Transverse colon (tissue), 4 donors: ENCODE measurements around the gene KPNA2.

Source experiments
- EP300 ChIP-seq: sonication (generic); formaldehyde crosslinking; IDR thresholded peaks from one replicate; pipeline ENCODE4 v1.6.1; 2017; ENCODE audit warnings: antibody characterized with exemption, low read depth
- POLR2A ChIP-seq: fragments of 450-650 bp; IDR thresholded peaks from one replicate; pipeline ENCODE4 v1.6.1; 2016; ENCODE audit warnings: antibody characterized with exemption, mild to moderate bottlenecking, moderate library complexity
- POLR2AphosphoS5 ChIP-seq, 3 donors: sonication (generic); formaldehyde crosslinking; IDR thresholded peaks; one replicate each; pipeline ENCODE4 v1.6.1; 2016; ENCODE audit warnings: antibody characterized with exemption in 3 of 3
- TF ChIP-seq, protein P1 (sequence below), 5 experiments: fragments of 200-600 bp in 3 of 5; fragments of 450-650 bp in 2 of 5; sonication (generic) in 3 of 5; IDR thresholded peaks; 1 replicate in 2 of 5; 2 replicates in 3 of 5; pipeline ENCODE4 v1.5.1; 2016 to 2017; ENCODE audit warnings: antibody characterized with exemption in 5 of 5, inconsistent platforms in 3 of 5, mild to moderate bottlenecking in 2 of 5, moderate library complexity in 1 of 5

DNA sequence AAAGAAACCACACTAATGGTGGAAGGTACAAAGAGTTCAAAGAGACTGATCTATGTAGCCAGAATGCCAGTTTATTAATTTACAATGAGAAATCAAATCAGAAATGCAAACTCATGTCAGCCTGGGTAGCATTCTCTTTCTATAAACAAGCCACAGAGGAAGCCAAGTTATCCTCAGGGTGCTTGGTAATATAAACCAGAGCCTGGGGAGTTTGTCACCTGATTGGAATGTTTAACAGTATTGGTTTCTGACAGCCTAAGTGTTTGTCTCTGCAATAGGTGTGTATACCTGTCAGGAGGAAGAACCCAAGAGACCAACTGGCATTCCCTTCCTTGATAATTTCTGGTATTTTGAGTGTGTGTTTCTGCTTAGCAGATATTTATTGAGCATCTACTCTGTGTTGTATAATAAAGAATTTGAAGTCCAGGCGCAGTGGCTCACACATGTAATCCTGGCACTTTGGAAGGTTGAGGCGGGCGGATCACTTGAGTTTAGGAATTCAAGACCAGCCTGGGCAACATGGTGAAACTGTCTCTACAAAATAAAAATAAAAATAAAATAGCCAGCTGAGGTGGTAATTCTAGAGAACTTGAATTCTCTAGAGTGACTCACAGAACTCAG, 36.1 kb upstream of the KPNA2 start:
- TF ChIP-seq POLR2A, result no peak
- TF ChIP-seq, protein P1, sequence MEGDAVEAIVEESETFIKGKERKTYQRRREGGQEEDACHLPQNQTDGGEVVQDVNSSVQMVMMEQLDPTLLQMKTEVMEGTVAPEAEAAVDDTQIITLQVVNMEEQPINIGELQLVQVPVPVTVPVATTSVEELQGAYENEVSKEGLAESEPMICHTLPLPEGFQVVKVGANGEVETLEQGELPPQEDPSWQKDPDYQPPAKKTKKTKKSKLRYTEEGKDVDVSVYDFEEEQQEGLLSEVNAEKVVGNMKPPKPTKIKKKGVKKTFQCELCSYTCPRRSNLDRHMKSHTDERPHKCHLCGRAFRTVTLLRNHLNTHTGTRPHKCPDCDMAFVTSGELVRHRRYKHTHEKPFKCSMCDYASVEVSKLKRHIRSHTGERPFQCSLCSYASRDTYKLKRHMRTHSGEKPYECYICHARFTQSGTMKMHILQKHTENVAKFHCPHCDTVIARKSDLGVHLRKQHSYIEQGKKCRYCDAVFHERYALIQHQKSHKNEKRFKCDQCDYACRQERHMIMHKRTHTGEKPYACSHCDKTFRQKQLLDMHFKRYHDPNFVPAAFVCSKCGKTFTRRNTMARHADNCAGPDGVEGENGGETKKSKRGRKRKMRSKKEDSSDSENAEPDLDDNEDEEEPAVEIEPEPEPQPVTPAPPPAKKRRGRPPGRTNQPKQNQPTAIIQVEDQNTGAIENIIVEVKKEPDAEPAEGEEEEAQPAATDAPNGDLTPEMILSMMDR (IDR thresholded peaks at IDR 0.05), result no peak
- no peak for TF ChIP-seq EP300
- TF ChIP-seq POLR2AphosphoS5 (IDR thresholded peaks at IDR 0.05), result no peak
